Progenitor cell of endocrine pancreas (in vitro differentiated cells): ENCODE results near the gene ACSS2. TPM values are rescaled to one million over a fixed set of nuclear protein-coding genes. Genes with fewer than 3 reads are reported as not detected.

ENCODE experiments used
- DNase-seq: peaks from one replicate; pipeline ENCODE4 v3.0.0; 2021; ENCODE audit warnings: low spot score; ENCODE audit not compliant: unreplicated experiment
- H3K27ac Mint-ChIP-seq: 2 replicates; pipeline ENCODE4 v1.8.0; 2021; ENCODE audit warnings: mild to moderate bottlenecking, moderate library complexity, mixed read lengths
- H3K27me3 Mint-ChIP-seq: 2 replicates; pipeline ENCODE4 v1.8.0; 2021; ENCODE audit warnings: mixed read lengths
- H3K36me3 Mint-ChIP-seq: 2 replicates; pipeline ENCODE4 v1.8.0; 2022; ENCODE audit warnings: mixed read lengths; ENCODE audit not compliant: insufficient read depth
- H3K4me1 Mint-ChIP-seq: 2 replicates; pipeline ENCODE4 v1.8.0; 2021; ENCODE audit warnings: low read depth, mixed read lengths
- H3K4me3 Mint-ChIP-seq: 2 replicates; pipeline ENCODE4 v1.8.0; 2021; ENCODE audit warnings: low read depth, mild to moderate bottlenecking, moderate library complexity, mixed read lengths
- H3K9me3 Mint-ChIP-seq: 2 replicates; pipeline ENCODE4 v1.8.0; 2021; ENCODE audit warnings: low read depth, mixed read lengths
- total RNA-seq: library from RNA; stranded (reverse); gene quantifications from 2 replicates; pipeline ENCODE4 v1.2.1, GENCODE V29; 2021
- TF ChIP-seq, protein P1 (sequence below): fragments of 200-600 bp; sonication (generic); IDR thresholded peaks from one replicate; pipeline ENCODE4 v1.5.0; 2021; ENCODE audit warnings: antibody characterized with exemption, mild to moderate bottlenecking; ENCODE audit not compliant: unreplicated experiment

Gene ACSS2
- total RNA-seq, 1 donor from 2014 or later = 31.3 TPM

DNA sequence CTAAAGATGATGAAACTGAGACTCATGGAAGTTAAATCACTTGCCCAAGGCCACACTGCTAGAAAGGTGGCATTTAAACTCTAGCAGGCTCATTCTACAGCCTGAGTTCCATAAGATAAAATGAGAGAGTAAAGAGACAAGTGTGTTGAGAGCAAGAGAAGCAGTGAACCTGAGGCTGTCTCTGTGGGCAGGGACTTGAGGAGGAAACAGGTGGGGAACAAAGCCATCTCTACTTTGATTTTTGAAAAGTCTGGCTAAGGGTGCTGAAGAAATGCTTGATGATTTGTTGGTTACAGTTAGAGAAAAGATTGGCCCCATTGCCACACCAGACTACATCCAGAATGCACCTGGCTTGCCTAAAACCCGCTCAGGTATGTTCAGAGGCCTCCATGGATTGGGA, 50.2 kb downstream of the ACSS2 start:
- no peaks in the 10 kb centered on the region for H3K27me3 Mint-ChIP-seq
- TF ChIP-seq, protein P1, sequence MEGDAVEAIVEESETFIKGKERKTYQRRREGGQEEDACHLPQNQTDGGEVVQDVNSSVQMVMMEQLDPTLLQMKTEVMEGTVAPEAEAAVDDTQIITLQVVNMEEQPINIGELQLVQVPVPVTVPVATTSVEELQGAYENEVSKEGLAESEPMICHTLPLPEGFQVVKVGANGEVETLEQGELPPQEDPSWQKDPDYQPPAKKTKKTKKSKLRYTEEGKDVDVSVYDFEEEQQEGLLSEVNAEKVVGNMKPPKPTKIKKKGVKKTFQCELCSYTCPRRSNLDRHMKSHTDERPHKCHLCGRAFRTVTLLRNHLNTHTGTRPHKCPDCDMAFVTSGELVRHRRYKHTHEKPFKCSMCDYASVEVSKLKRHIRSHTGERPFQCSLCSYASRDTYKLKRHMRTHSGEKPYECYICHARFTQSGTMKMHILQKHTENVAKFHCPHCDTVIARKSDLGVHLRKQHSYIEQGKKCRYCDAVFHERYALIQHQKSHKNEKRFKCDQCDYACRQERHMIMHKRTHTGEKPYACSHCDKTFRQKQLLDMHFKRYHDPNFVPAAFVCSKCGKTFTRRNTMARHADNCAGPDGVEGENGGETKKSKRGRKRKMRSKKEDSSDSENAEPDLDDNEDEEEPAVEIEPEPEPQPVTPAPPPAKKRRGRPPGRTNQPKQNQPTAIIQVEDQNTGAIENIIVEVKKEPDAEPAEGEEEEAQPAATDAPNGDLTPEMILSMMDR = no peak
- H3K4me3 Mint-ChIP-seq = no peak overlapping the region
- no peaks in the 10 kb centered on the region for H3K4me1 Mint-ChIP-seq
- DNase-seq = no peak
- no peaks in the 10 kb centered on the region for H3K9me3 Mint-ChIP-seq
- no peak overlapping the region for H3K27ac Mint-ChIP-seq
- H3K36me3 Mint-ChIP-seq = peaks cover 15% of the 10 kb centered on the region

DNA sequence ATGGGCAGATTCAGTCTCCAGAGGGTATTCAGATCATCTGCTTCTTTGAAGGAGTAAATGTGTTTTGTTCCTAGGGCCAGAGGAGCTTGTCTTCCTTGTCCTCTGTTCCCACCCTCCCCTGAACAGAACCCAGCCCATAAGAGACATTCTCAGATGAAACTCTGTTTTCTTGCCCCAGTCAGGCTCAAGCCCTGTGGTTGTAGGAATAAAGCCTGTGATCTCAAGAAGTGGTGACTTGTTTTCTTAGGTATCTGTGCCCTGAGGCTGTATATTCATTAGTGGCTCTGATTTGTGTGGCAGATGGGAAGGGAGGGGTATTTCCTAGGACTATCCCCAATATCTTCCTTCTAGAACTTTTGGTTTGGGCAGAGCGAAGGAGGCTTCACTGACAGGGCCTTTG, 51.3 kb downstream of the ACSS2 start:
- no peak overlapping the region for H3K4me3 Mint-ChIP-seq
- no peaks in the 10 kb centered on the region for H3K9me3 Mint-ChIP-seq
- peaks cover 18% of the 10 kb centered on the region for H3K36me3 Mint-ChIP-seq
- no peaks in the 10 kb centered on the region for H3K4me1 Mint-ChIP-seq
- DNase-seq = no peak
- TF ChIP-seq, protein P1 = no peak
- H3K27me3 Mint-ChIP-seq = no peaks in the 10 kb centered on the region
- H3K27ac Mint-ChIP-seq = no peak overlapping the region

DNA sequence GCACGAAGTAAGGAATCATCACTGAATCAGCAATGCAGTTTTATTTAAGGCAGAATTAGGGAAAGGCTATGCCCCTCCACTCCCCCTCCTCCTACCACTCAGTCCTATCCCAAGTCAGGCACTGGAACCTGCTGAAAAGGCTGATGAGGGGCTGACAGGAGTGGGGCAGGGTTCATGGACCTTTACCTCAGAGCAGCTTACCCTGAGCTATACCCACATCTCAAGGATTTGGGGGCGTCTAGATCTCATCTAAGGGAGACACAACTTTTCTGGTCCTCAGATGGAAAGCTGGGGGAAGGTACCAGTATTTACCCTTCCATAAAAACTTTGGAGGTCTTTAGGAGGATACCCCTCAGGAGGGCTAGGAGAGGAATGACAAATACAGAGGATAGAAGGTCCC, 52.0 kb downstream of the ACSS2 start:
- H3K9me3 Mint-ChIP-seq = no peaks in the 10 kb centered on the region
- H3K4me3 Mint-ChIP-seq = no peak overlapping the region
- no peak overlapping the region for H3K27ac Mint-ChIP-seq
- DNase-seq = no peak
- H3K4me1 Mint-ChIP-seq = no peaks in the 10 kb centered on the region
- peaks cover 20% of the 10 kb centered on the region for H3K36me3 Mint-ChIP-seq
- no peaks in the 10 kb centered on the region for H3K27me3 Mint-ChIP-seq
- TF ChIP-seq, protein P1 = no peak

DNA sequence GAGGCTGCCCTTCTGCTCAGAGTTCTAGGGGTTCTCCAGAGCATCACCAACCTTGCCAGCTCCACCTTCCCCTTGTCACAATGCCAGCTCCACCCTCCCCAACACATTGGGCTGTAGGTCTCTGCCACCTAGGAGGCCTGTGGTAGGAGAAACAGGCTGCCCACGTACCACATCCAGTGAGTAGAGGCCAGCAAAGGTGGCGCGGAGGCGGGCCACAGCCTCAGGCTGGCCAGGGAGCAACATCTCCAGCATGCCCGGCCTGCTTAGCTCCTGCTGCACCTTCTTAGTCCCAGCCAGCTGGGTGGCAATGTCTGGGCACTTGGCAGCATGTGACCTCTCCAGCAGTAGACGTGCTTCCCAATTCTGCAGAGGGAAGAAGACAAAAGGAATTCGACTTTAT, 55.4 kb downstream of the ACSS2 start:
- TF ChIP-seq, protein P1 = no peak
- peaks cover 20% of the 10 kb centered on the region for H3K36me3 Mint-ChIP-seq
- no peak overlapping the region for H3K4me3 Mint-ChIP-seq
- no peaks in the 10 kb centered on the region for H3K4me1 Mint-ChIP-seq
- no peaks in the 10 kb centered on the region for H3K27me3 Mint-ChIP-seq
- no peak overlapping the region for H3K27ac Mint-ChIP-seq
- H3K9me3 Mint-ChIP-seq = no peaks in the 10 kb centered on the region
- no peak for DNase-seq

DNA sequence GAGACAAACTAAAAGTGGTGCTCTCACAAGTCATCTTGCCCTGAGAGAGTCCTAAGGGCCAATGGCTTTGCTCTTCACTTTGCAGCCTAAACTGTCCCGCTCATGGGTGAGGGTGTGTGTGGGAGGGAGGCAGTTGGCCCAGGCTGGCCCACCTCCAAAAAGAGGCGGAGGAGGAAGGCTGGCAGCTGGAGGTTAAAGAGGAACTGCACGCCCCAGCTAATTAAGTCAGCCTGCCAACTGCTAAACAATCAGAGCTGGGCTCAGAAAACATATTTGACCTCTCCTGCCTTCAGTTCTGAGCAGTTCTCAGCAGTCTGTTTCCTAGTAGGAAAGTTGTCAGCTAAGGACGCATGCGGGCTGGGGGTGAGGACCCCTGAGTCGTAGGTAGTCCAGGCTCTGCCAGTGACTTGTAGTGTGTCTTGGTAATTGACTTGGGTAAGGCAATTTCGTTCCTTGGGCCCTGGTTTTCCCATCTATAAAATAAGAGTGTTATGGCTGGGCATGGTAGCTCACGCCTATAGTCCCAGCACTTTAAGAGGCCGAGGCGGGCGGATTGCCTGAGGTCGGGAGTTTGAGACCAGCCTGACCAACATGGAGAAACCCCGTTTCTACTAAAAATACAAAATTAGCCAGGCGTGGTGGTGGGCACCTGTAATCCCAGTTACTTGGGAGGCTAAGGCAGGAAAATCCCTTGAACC, 62.2 kb downstream of the ACSS2 start:
- H3K4me3 Mint-ChIP-seq = no peak overlapping the region
- H3K36me3 Mint-ChIP-seq = peaks cover 15% of the 10 kb centered on the region
- H3K4me1 Mint-ChIP-seq = no peaks in the 10 kb centered on the region
- no peak for DNase-seq
- H3K27ac Mint-ChIP-seq = no peak overlapping the region
- H3K27me3 Mint-ChIP-seq = no peaks in the 10 kb centered on the region
- H3K9me3 Mint-ChIP-seq = no peaks in the 10 kb centered on the region
- TF ChIP-seq, protein P1 = no peak
